Karpas-422 (cell line): Measurements from ENCODE around the gene DUSP14. TPM values are rescaled to one million over a fixed set of nuclear protein-coding genes. Genes with fewer than 3 reads are reported as not detected.
A peak's percentile ranks its signal among the peaks of the same experiment; 100 is the strongest.
"Not testable (repeated sequence)": the region's sequence is repeated elsewhere in the genome, so short reads cannot be mapped to it uniquely, and the experiment has no call there.

Experiments
- DNase-seq: peaks from one replicate; pipeline ENCODE4 v3.0.0-alpha.2; 2015
- H2AFZ ChIP-seq: fragments of 200-600 bp; sonication (generic); 2 replicates; pipeline ENCODE4 v1.6.1; 2014; ENCODE audit warnings: antibody characterized with exemption, low read length, mixed read lengths
- H3K27ac ChIP-seq: fragments of 200-600 bp; sonication (generic); 2 replicates; pipeline ENCODE4 v1.5.1; 2014; ENCODE audit warnings: mild to moderate bottlenecking, low read length, moderate library complexity
- H3K27me3 ChIP-seq: fragments of 200-600 bp; sonication (generic); 2 replicates; pipeline ENCODE4 v1.6.1; 2014; ENCODE audit warnings: low read length, mixed read lengths
- H3K36me3 ChIP-seq: fragments of 200-600 bp; sonication (generic); 2 replicates; pipeline ENCODE4 v1.6.1; 2014; ENCODE audit warnings: low read length, mixed read lengths; ENCODE audit not compliant: insufficient read depth
- H3K4me1 ChIP-seq: fragments of 200-600 bp; sonication (generic); 2 replicates; pipeline ENCODE4 v1.6.1; 2014; ENCODE audit warnings: mild to moderate bottlenecking, low read length, mixed read lengths
- H3K4me2 ChIP-seq: fragments of 200-600 bp; sonication (generic); 2 replicates; pipeline ENCODE4 v1.6.1; 2014; ENCODE audit warnings: low read length, low read depth, mild to moderate bottlenecking; ENCODE audit not compliant: poor library complexity, severe bottlenecking
- H3K4me3 ChIP-seq: fragments of 200-600 bp; sonication (generic); 2 replicates; pipeline ENCODE4 v1.5.1; 2014; ENCODE audit warnings: mild to moderate bottlenecking, antibody characterized with exemption, low read length, mixed read lengths
- H3K79me2 ChIP-seq: fragments of 200-600 bp; sonication (generic); 2 replicates; pipeline ENCODE4 v1.6.1; 2014; ENCODE audit warnings: mild to moderate bottlenecking, low read length, mixed read lengths
- H3K9ac ChIP-seq: fragments of 200-600 bp; sonication (generic); 2 replicates; pipeline ENCODE4 v1.6.0; 2014; ENCODE audit warnings: low read length
- H3K9me2 ChIP-seq: fragments of 200-600 bp; sonication (generic), shearing (Covaris generic); replicated peaks from 2 replicates; pipeline ENCODE4 v1.6.0; 2014; ENCODE audit warnings: mild to moderate bottlenecking, low read length, moderate library complexity; ENCODE audit not compliant: insufficient read depth
- H3K9me3 ChIP-seq: fragments of 300-700, 200-600 bp; sonication (generic); 2 replicates; pipeline ENCODE4 v1.6.1; 2014; ENCODE audit warnings: low read length, mixed read lengths
- H4K20me1 ChIP-seq: fragments of 200-600 bp; sonication (generic); 2 replicates; pipeline ENCODE4 v1.6.1; 2014; ENCODE audit warnings: mild to moderate bottlenecking, antibody characterized with exemption, low read length, low read depth; ENCODE audit not compliant: insufficient read depth
- total RNA-seq: library from RNA; depleted of rRNA; stranded (reverse); fragments of >200 nt; shearing (Covaris generic); gene quantifications from 2 replicates; pipeline ENCODE4 v1.2.3, GENCODE V29; 2014; ENCODE audit warnings: low replicate concordance; rRNA removed

The DUSP14 gene
- total RNA-seq = 12.2 and 17.8 TPM in 2 replicates

- no peak within 1 kb of the TSS for H3K27ac ChIP-seq
- peak within 1 kb of the TSS; percentile 82 for H3K9ac ChIP-seq
- H3K4me1 ChIP-seq = peaks cover 36% of the 10 kb centered on the region
- no peaks in the 10 kb centered on the region for H3K27me3 ChIP-seq
- DNase-seq = peak; percentile 95
- H3K9me2 ChIP-seq = no peaks in the 10 kb centered on the region
- H4K20me1 ChIP-seq = peaks cover 17% of the 10 kb centered on the region
- H2AFZ ChIP-seq = peak within 1 kb of the TSS; percentile 99
- H3K79me2 ChIP-seq = no peaks in the 10 kb centered on the region; the same call in 1 of the 2 replicates
- H3K4me2 ChIP-seq = peak within 1 kb of the TSS; percentile 97
- H3K9me3 ChIP-seq = no peaks in the 10 kb centered on the region
- H3K36me3 ChIP-seq = no peaks in the 10 kb centered on the region
- peak within 1 kb of the TSS; percentile 82 for H3K4me3 ChIP-seq
Measured at GRCh38 chr17:37489197-37490001, at the start of gene DUSP14. TSS of gene DUSP14 (plus strand) at chr17:37489891. CDS start at chr17:37512273, 22,382 bp downstream.

GRCh38 chr17:37440424-37440823 lies 49.3 kb upstream of the DUSP14 start:
- Histone ChIP-seq H3K27me3 (no peaks in the 10 kb centered on the region), H3K79me2 (0 out of 2 replicates have a peak, but pooled peaks cover 3% of the 10 kb centered on the region), H3K4me2 (no peak overlapping the region), H3K36me3 (peaks cover 57% of the 10 kb centered on the region; the same call in 1 of the 2 replicates), H4K20me1 (no peaks in the 10 kb centered on the region), H3K4me1 (peaks cover 7% of the 10 kb centered on the region), H2AFZ (no peak overlapping the region), H3K9me3 (no peaks in the 10 kb centered on the region), H3K9me2 (no peaks in the 10 kb centered on the region), H3K9ac (no peak overlapping the region), H3K4me3 (no peak overlapping the region), H3K27ac (no peak overlapping the region)
- DNase-seq = no peak

GRCh38 chr17:37441369-37442014 lies 48.2 kb upstream of the DUSP14 start:
- H4K20me1 ChIP-seq, H3K9ac ChIP-seq, DNase-seq, H3K9me2 ChIP-seq, H3K4me3 ChIP-seq, H3K4me2 ChIP-seq, H3K4me1 ChIP-seq, H3K9me3 ChIP-seq, H2AFZ ChIP-seq, H3K27ac ChIP-seq, H3K27me3 ChIP-seq, H3K79me2 ChIP-seq: not testable (repeated sequence)
- peaks cover 52% of the 10 kb centered on the region; the same call in 1 of the 2 replicates for H3K36me3 ChIP-seq

- Histone ChIP-seq H2AFZ (no peak overlapping the region), H3K9me2 (no peaks in the 10 kb centered on the region), H3K4me2 (no peak overlapping the region), H3K4me1 (peaks cover 6% of the 10 kb centered on the region), H3K9me3 (no peaks in the 10 kb centered on the region), H3K27ac (no peak overlapping the region), H3K27me3 (no peaks in the 10 kb centered on the region), H4K20me1 (no peaks in the 10 kb centered on the region), H3K4me3 (no peak overlapping the region), H3K79me2 (peaks cover 19% of the 10 kb centered on the region), H3K36me3 (peaks cover 44% of the 10 kb centered on the region; the same call in 1 of the 2 replicates), H3K9ac (no peak overlapping the region)
- DNase-seq = no peak
Measured at GRCh38 chr17:37446027-37446426, 43.7 kb upstream of the DUSP14 start.

- no peaks in the 10 kb centered on the region for H3K4me1 ChIP-seq
- H3K9me3 ChIP-seq = no peaks in the 10 kb centered on the region
- H3K9ac ChIP-seq = no peak overlapping the region
- H3K27me3 ChIP-seq = no peaks in the 10 kb centered on the region
- H3K9me2 ChIP-seq = no peaks in the 10 kb centered on the region
- H3K4me2 ChIP-seq = no peak overlapping the region
- no peaks in the 10 kb centered on the region for H4K20me1 ChIP-seq
- peaks cover 17% of the 10 kb centered on the region for H3K79me2 ChIP-seq
- H3K36me3 ChIP-seq = peaks cover 36% of the 10 kb centered on the region; the same call in 1 of the 2 replicates
- no peak overlapping the region for H3K4me3 ChIP-seq
- no peak for DNase-seq
- no peak overlapping the region for H2AFZ ChIP-seq
- no peak overlapping the region for H3K27ac ChIP-seq
Measured at GRCh38 chr17:37447641-37448040, 42.0 kb upstream of the DUSP14 start.

- Histone ChIP-seq H4K20me1 (no peaks in the 10 kb centered on the region), H3K36me3 (peaks cover 23% of the 10 kb centered on the region; the same call in 1 of the 2 replicates), H3K27me3 (no peaks in the 10 kb centered on the region), H3K4me2 (no peak overlapping the region), H3K9me3 (no peaks in the 10 kb centered on the region), H3K9ac (no peak overlapping the region), H3K9me2 (no peaks in the 10 kb centered on the region), H3K27ac (no peak overlapping the region), H3K79me2 (peaks cover 19% of the 10 kb centered on the region), H2AFZ (no peak overlapping the region), H3K4me1 (no peaks in the 10 kb centered on the region), H3K4me3 (no peak overlapping the region)
- DNase-seq = no peak
Measured at GRCh38 chr17:37450112-37450511, 39.6 kb upstream of the DUSP14 start.

GRCh38 chr17:37457801-37458200 lies 31.9 kb upstream of the DUSP14 start:
- H3K79me2 ChIP-seq, H3K4me2 ChIP-seq, DNase-seq, H2AFZ ChIP-seq, H3K9me2 ChIP-seq, H3K9me3 ChIP-seq, H3K36me3 ChIP-seq, H3K4me3 ChIP-seq, H3K4me1 ChIP-seq, H3K9ac ChIP-seq, H4K20me1 ChIP-seq, H3K27ac ChIP-seq, H3K27me3 ChIP-seq: not testable (repeated sequence)

GRCh38 chr17:37458805-37459204 lies 30.9 kb upstream of the DUSP14 start:
- Histone ChIP-seq H4K20me1 (no peaks in the 10 kb centered on the region), H3K27me3 (no peaks in the 10 kb centered on the region), H3K79me2 (no peaks in the 10 kb centered on the region), H2AFZ (no peak overlapping the region), H3K4me2 (no peak overlapping the region), H3K36me3 (peaks cover 9% of the 10 kb centered on the region; the same call in 1 of the 2 replicates), H3K4me3 (no peak overlapping the region), H3K9me3 (no peaks in the 10 kb centered on the region), H3K27ac (no peak overlapping the region), H3K9me2 (no peaks in the 10 kb centered on the region), H3K4me1 (no peaks in the 10 kb centered on the region), H3K9ac (no peak overlapping the region)
- no peak for DNase-seq
